WTC11 (cell line): ENCODE measurements around the gene KRT4. TPM values are rescaled to one million over a fixed set of nuclear protein-coding genes. Genes with fewer than 3 reads are reported as not detected.

Experiments used
- ATAC-seq: fragments of 200-7000 bp; cut with Tn5 transposase; 2 replicates; pipeline ENCODE4 v1.10.0; 2021; ENCODE audit warnings: mild to moderate bottlenecking, moderate library complexity
- CTCF ChIA-PET: fragments of 300-600 bp; sonication (Branson Sonifier 250); formaldehyde crosslinking; loops from one replicate; lab custom pipeline; 2021; ENCODE audit warnings: antibody characterized with exemption; lab: Charles Lee
- POLR2A ChIA-PET: fragments of 350-600 bp; sonication (Branson Sonifier 250); formaldehyde crosslinking; loops from one replicate; lab custom pipeline; 2021; ENCODE audit warnings: antibody characterized with exemption; lab: Charles Lee
- DNase-seq: peaks from one replicate; pipeline ENCODE4 v3.0.0; 2021; ENCODE audit warnings: low spot score
- H3K27ac Mint-ChIP-seq: 2 replicates; pipeline ENCODE4 v1.8.0; 2021; ENCODE audit warnings: mixed read lengths
- H3K27me3 Mint-ChIP-seq: 2 replicates; pipeline ENCODE4 v1.8.0; 2021; ENCODE audit warnings: low read depth, mild to moderate bottlenecking, moderate library complexity, mixed read lengths
- H3K36me3 Mint-ChIP-seq: 2 replicates; pipeline ENCODE4 v1.8.0; 2021; ENCODE audit warnings: mixed read lengths
- H3K4me1 Mint-ChIP-seq: 2 replicates; pipeline ENCODE4 v1.8.0; 2022; ENCODE audit warnings: mixed read lengths
- H3K4me3 Mint-ChIP-seq: 2 replicates; pipeline ENCODE4 v1.8.0; 2021; ENCODE audit warnings: mild to moderate bottlenecking, moderate library complexity, mixed read lengths
- H3K9me3 Mint-ChIP-seq: 2 replicates; pipeline ENCODE4 v1.8.0; 2021; ENCODE audit warnings: mixed read lengths
- ATF1 ChIP-seq: sonication (generic); formaldehyde crosslinking; IDR thresholded peaks from 2 replicates; pipeline ENCODE4 v1.8.1; 2023; ENCODE audit warnings: mild to moderate bottlenecking, moderate library complexity, missing genetic modification reagents
- FOXK1 ChIP-seq: sonication (generic); formaldehyde crosslinking; IDR thresholded peaks from 2 replicates; pipeline ENCODE4 v1.8.0; 2022; ENCODE audit warnings: mild to moderate bottlenecking, moderate library complexity, missing genetic modification reagents
- HMGA2 ChIP-seq: fragments of 250-450 bp; sonication (Bioruptor Pico); IDR thresholded peaks from 2 replicates; pipeline ENCODE4 v1.4.0; 2021; ENCODE audit warnings: mild to moderate bottlenecking, moderate library complexity
- NFYB ChIP-seq: sonication (generic); formaldehyde crosslinking; conservative IDR thresholded peaks from 2 replicates; pipeline ENCODE4 v1.8.0; 2022; ENCODE audit warnings: low read depth, missing genetic modification reagents
- NR2C2 ChIP-seq: sonication (generic); formaldehyde crosslinking; IDR thresholded peaks from 2 replicates; pipeline ENCODE4 v1.8.0; 2022; ENCODE audit warnings: mild to moderate bottlenecking, missing genetic modification reagents
- NR3C1 ChIP-seq: sonication (generic); formaldehyde crosslinking; conservative IDR thresholded peaks from 2 replicates; pipeline ENCODE4 v1.8.1; 2023; ENCODE audit warnings: low read depth, mild to moderate bottlenecking, missing genetic modification reagents
- RELA ChIP-seq: sonication (generic); formaldehyde crosslinking; IDR thresholded peaks from 2 replicates; pipeline ENCODE4 v1.8.1; 2022; ENCODE audit warnings: missing genetic modification reagents, mild to moderate bottlenecking, borderline replicate concordance
- SOX15 ChIP-seq: fragments of 250-450 bp; sonication (Bioruptor Pico); IDR thresholded peaks from 2 replicates; pipeline ENCODE4 v1.9.0; 2021; ENCODE audit warnings: mild to moderate bottlenecking
- ZBTB21 ChIP-seq: sonication (generic); formaldehyde crosslinking; IDR thresholded peaks from 2 replicates; pipeline ENCODE4 v1.8.1; 2023; ENCODE audit warnings: mild to moderate bottlenecking, missing genetic modification reagents, borderline replicate concordance
- ZNF423 ChIP-seq: fragments of 250-450 bp; sonication (Bioruptor Pico); IDR thresholded peaks from 2 replicates; pipeline ENCODE4 v2.1.2; 2022; ENCODE audit warnings: mild to moderate bottlenecking, moderate library complexity
- total RNA-seq: library from RNA; stranded (reverse); gene quantifications from 3 replicates; pipeline ENCODE4 v1.2.3, GENCODE V29; 2021
- TF ChIP-seq, protein P1 (sequence below): fragments of 250-450 bp; sonication (Bioruptor Pico); IDR thresholded peaks from 2 replicates; pipeline ENCODE4 v1.9.0; 2021; ENCODE audit warnings: mild to moderate bottlenecking
- TF ChIP-seq, protein P2 (sequence below): sonication (generic); formaldehyde crosslinking; IDR thresholded peaks from 2 replicates; pipeline ENCODE4 v1.8.1; 2023; ENCODE audit warnings: mild to moderate bottlenecking, missing genetic modification reagents, borderline replicate concordance
- TF ChIP-seq, protein P3 (sequence below): fragments of 250-450 bp; sonication (Bioruptor Pico); conservative IDR thresholded peaks from 2 replicates; pipeline ENCODE4 v1.9.0; 2021; ENCODE audit warnings: mild to moderate bottlenecking
- TF ChIP-seq, protein P4 (sequence below): sonication (generic); formaldehyde crosslinking; IDR thresholded peaks from 2 replicates; pipeline ENCODE4 v1.8.1; 2023; ENCODE audit warnings: mild to moderate bottlenecking, missing genetic modification reagents
- TF ChIP-seq, protein P5 (sequence below): sonication (generic); formaldehyde crosslinking; conservative IDR thresholded peaks from 2 replicates; pipeline ENCODE4 v1.8.1; 2023; ENCODE audit warnings: mild to moderate bottlenecking, low read depth, missing genetic modification reagents, moderate library complexity

Gene KRT4
- total RNA-seq, 1 experiment from 2014 or later: not detected

DNA sequence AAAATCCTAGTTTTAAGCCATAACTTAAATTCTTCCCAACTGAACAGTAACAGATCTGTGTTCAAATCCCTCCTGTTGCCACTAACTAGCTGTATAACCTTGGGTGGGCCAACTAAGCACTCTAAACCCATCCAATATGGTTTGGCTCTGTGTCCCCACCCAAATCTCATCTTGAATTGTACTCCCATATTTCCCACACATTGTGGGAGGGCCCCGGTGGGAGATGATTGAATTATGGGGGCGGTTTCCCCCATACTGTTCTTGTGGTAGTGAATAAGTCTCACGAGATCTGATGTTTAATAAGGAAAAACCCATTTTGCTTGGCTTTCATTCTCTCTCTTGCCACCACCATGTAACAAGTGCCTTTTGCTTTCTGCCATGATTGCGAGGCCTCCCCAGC lies 1.2 kb upstream of the KRT4 start:
- Mint-ChIP-seq H3K36me3 (no peaks in the 10 kb centered on the region), H3K27me3 (no peaks in the 10 kb centered on the region), H3K4me3 (no peak overlapping the region), H3K27ac (no peak overlapping the region), H3K9me3 (no peaks in the 10 kb centered on the region), H3K4me1 (no peaks in the 10 kb centered on the region)
- CTCF ChIA-PET: interaction anchor here (1.8 kb wide), 1 partner anchor 55 kb away, joined by 8 read pairs; no protein-coding TSS in a partner anchor
- no peak for ATAC-seq
- no peak for DNase-seq
- no peak for TF ChIP-seq NFYB (CRISPR knock-in tag)
- no peak for TF ChIP-seq ATF1
- TF ChIP-seq NR2C2 (CRISPR knock-in tag): no peak
- no peak for TF ChIP-seq FOXK1 (CRISPR knock-in tag)
- no peak for TF ChIP-seq HMGA2 (CRISPR knock-in tag)
- TF ChIP-seq NR3C1: no peak
- no peak for TF ChIP-seq SOX15 (CRISPR knock-in tag)
- TF ChIP-seq, protein P1, sequence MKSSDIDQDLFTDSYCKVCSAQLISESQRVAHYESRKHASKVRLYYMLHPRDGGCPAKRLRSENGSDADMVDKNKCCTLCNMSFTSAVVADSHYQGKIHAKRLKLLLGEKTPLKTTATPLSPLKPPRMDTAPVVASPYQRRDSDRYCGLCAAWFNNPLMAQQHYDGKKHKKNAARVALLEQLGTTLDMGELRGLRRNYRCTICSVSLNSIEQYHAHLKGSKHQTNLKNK (CRISPR knock-in tag): no peak
- TF ChIP-seq, protein P2, sequence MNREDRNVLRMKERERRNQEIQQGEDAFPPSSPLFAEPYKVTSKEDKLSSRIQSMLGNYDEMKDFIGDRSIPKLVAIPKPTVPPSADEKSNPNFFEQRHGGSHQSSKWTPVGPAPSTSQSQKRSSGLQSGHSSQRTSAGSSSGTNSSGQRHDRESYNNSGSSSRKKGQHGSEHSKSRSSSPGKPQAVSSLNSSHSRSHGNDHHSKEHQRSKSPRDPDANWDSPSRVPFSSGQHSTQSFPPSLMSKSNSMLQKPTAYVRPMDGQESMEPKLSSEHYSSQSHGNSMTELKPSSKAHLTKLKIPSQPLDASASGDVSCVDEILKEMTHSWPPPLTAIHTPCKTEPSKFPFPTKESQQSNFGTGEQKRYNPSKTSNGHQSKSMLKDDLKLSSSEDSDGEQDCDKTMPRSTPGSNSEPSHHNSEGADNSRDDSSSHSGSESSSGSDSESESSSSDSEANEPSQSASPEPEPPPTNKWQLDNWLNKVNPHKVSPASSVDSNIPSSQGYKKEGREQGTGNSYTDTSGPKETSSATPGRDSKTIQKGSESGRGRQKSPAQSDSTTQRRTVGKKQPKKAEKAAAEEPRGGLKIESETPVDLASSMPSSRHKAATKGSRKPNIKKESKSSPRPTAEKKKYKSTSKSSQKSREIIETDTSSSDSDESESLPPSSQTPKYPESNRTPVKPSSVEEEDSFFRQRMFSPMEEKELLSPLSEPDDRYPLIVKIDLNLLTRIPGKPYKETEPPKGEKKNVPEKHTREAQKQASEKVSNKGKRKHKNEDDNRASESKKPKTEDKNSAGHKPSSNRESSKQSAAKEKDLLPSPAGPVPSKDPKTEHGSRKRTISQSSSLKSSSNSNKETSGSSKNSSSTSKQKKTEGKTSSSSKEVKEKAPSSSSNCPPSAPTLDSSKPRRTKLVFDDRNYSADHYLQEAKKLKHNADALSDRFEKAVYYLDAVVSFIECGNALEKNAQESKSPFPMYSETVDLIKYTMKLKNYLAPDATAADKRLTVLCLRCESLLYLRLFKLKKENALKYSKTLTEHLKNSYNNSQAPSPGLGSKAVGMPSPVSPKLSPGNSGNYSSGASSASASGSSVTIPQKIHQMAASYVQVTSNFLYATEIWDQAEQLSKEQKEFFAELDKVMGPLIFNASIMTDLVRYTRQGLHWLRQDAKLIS: no peak
- TF ChIP-seq, protein P3, sequence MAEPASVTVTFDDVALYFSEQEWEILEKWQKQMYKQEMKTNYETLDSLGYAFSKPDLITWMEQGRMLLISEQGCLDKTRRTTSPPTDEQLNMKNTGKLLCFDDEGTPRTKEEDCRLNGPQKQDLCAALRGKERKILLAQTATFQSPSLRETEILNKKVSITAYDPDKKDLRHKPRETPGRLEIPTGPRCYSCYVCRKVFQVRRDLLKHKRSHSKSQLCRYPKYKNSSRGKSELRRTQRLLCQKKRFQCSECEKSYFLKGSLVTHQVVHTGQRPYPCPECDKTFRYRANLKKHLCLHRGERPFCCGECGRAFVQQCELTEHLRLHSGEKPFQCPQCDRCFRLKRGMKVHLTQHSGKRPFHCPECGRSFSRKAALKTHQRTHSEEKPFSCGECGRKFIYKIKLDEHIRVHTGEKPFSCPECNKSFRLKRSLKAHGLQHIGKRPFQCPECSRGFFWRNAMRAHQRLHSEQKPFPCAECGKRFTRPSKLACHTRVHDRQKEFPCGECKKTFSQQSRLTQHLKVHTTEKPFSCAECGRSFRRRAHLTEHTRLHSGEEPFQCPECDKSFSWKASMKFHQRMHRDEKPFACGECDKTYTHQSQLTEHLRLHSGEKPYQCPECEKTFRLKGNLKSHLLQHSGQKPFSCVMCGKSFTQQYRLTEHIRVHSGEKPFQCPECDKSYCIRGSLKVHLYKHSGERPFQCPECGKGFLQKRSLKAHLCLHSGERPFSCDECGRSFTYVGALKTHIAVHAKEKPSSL (CRISPR knock-in tag): no peak
- TF ChIP-seq, all 79 proteins: peak for 0
- POLR2A ChIA-PET: no interaction called here

DNA sequence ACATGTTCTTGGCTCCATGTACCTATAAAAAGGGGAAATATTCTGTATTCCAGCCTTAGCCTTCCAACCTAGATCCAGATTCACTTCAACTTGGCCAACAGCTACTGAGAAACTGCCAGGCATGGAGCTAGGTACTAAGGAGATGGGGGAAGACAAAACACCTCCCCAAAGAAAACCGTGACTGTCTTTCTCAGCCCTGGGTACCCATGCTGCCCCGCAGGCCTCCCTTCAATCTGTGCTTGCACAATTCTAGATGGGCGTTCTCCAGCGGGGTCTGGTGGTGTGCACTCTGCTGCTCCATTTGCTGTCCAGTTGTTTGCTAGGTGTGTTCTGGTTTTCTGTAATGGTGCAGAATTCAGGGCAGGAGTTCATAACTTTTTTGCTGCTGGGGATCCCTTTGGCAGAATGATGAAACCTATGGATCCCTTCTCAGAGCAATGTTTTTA lies 817 bp upstream of the KRT4 start:
- Mint-ChIP-seq H3K4me1 (no peaks in the 10 kb centered on the region), H3K9me3 (no peaks in the 10 kb centered on the region), H3K36me3 (no peaks in the 10 kb centered on the region), H3K27me3 (no peaks in the 10 kb centered on the region), H3K27ac (no peak overlapping the region), H3K4me3 (no peak overlapping the region)
- TF ChIP-seq ZBTB21 (CRISPR knock-in tag) (no peak), RELA (no peak), ZNF423 (CRISPR knock-in tag) (no peak)
- TF ChIP-seq, protein P4, sequence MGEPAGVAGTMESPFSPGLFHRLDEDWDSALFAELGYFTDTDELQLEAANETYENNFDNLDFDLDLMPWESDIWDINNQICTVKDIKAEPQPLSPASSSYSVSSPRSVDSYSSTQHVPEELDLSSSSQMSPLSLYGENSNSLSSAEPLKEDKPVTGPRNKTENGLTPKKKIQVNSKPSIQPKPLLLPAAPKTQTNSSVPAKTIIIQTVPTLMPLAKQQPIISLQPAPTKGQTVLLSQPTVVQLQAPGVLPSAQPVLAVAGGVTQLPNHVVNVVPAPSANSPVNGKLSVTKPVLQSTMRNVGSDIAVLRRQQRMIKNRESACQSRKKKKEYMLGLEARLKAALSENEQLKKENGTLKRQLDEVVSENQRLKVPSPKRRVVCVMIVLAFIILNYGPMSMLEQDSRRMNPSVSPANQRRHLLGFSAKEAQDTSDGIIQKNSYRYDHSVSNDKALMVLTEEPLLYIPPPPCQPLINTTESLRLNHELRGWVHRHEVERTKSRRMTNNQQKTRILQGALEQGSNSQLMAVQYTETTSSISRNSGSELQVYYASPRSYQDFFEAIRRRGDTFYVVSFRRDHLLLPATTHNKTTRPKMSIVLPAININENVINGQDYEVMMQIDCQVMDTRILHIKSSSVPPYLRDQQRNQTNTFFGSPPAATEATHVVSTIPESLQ (CRISPR knock-in tag): no peak
- TF ChIP-seq, protein P5, sequence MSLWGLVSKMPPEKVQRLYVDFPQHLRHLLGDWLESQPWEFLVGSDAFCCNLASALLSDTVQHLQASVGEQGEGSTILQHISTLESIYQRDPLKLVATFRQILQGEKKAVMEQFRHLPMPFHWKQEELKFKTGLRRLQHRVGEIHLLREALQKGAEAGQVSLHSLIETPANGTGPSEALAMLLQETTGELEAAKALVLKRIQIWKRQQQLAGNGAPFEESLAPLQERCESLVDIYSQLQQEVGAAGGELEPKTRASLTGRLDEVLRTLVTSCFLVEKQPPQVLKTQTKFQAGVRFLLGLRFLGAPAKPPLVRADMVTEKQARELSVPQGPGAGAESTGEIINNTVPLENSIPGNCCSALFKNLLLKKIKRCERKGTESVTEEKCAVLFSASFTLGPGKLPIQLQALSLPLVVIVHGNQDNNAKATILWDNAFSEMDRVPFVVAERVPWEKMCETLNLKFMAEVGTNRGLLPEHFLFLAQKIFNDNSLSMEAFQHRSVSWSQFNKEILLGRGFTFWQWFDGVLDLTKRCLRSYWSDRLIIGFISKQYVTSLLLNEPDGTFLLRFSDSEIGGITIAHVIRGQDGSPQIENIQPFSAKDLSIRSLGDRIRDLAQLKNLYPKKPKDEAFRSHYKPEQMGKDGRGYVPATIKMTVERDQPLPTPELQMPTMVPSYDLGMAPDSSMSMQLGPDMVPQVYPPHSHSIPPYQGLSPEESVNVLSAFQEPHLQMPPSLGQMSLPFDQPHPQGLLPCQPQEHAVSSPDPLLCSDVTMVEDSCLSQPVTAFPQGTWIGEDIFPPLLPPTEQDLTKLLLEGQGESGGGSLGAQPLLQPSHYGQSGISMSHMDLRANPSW: no peak
- ATAC-seq (no peak), DNase-seq (no peak)
- ChIA-PET CTCF (interaction anchor here (1.8 kb wide), 1 partner anchor 56 kb away, joined by 8 read pairs; no protein-coding TSS in a partner anchor), POLR2A (no interaction called here)
